ENCODE data around the gene JMJD7.

Gene JMJD7

DNA sequence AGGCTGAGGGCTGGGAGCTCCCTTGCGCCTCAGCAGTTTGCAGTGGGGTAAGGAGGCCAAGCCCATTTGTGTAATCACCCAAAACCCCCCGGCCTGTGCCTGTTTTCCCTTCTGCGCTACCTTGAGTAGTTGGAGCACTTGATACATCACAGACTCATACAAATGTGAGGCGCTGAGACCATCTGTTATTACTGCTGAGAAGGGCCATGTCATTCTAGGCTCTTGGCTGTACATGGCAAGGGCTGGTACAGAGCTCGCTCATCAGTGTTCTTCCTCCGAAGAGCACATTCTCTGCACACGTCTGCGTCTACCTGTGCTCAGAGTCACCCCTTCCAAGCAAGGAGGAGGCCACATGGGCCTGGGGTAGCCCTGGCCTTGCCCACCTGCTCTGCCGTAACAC, 20.1 kb downstream of the JMJD7 start:
- no peak for DNase-seq

DNA sequence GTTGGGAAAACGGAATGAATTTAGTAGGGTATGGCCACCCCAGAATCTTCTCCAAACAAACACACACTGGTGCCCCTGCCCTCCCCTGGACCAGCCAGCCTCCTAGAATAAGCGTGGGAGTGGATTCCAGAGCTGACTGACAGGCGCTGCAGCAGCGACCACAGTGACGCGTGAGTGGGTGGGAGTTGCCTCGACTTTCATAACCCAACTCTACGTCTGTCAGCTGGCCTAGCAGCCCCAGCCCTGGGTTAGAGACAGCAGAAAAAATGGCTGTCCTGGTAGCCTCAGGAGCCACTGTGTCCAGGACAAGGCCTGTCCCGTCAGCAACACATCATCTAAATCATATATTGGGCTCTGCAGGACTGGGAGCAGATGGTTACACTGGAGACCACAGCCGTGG, 20.7 kb downstream of the JMJD7 start:
- DNase-seq, result no peak

DNA sequence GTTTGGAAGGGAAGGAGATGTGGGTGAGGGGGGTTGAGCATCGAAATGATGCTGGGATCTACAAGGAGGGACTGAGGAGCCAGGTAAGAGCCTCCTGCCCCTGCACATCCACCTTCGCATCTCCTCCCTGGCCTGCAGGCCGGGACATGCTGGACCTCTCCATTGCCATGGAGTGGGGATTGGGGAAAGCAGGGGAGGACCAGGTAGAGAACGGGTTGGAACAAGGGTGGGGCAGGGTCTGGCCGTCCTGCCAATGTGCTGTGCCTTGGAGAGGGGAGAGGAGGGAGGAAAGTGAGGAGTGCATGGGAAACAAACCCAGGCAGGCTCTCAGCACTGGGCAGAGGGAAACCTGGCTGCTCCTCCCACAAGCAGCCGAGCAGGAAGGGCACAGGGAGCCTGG, 21.3 kb downstream of the JMJD7 start:
- no peak for DNase-seq

DNA sequence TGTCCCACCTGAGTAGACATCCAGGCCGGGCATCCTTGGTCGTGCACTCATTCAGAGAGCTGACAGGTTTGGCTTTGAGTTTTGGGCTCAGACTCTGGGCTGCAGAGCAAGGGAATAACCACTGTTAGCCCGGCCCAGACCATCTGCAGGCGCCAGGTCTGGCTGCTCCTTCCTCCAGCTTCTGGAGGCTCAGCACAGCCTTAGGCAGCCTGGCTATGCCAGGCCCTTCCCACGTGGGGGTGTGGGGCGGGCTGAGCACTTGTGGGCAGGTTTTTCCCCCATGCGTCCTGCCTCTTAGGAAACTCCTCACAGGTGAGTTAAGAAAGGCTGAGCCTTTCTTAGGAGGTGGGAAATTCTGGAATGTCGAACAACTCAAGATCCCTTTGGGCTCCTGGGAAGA, 22.0 kb downstream of the JMJD7 start:
- no peak for DNase-seq

DNA sequence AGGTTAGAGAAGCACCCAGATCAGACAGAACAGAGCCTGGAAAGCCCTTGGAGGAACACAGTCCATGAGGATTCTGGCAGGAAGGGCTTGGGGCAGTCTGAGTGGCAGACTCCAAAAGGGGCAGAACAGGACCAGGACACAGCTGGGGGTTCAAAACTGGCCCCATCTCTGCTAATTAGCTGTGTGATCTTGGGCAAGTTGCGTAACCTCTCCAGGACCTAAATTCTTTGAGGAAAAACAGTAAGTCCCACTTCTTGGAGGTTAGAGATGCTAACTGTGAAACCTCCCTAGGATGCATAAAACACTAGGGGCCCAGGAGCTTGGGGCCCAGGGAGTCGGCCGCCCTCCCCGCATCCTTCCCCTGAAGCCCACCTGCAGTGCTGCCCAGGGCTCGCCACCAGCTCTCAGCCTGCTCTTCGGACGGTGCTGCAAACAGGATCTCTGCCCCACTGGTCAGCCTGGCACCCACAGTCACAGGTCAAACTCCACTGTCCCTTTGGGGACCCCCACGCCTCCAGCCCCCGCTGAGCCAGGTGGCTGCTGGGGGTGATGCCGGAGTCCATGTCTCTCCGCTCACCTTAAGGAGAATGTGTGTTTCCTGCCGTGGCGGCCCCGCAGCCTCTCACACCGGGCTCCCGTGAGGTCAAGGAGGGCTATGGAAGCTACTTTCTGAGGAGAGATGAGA, 22.7 kb downstream of the JMJD7 start:
- DNase-seq, result no peak

DNA sequence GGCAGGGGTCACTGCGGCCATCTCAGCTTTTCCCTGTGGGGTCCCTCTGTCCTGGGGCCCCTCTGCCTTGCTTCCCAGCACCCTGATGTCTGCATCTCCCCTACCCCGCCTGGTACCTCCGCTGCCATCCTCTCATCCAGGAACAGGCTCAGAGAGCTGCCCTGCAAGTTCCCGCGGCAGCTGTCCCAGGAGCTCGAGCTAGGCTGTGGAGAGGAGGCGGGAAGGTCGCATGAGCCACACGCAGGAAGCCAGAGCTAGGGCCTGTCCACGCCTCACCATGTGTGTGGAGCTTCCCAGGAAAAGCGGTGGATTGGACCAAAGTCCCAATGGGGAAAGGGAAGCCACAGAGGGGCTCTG, 23.3 kb downstream of the JMJD7 start:
- DNase-seq, result peak; percentile 36

DNA sequence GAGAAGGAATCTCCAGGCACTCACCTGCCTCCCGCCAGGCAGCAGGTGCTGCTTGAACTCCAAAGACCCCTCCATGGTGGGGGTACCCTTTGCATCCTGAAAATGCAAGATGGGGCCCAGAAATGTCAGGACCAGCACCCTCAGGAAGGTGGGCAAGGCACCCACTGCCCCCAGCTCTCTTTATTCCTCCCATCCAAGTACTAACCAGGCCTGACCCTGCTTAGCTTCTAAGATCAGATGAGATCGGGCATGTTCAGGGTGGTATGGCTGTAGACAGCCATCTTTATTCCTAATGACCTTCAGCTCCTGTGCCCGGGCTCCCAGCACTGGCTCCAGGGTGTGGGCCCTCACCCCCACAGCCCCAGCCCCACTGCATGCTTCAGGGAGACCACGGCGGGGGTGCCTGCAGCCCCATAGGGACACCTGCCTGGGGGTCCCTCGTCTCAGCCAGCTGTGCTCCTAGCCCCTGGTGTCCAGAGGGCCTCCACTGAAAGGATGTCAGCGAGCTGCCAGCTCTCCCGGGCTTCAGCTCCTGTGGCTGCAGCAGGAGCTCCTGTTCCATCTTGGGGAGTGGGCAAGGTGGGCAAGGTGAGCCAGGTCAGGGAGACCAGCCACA, 24.0 kb downstream of the JMJD7 start:
- no peak for DNase-seq

DNA sequence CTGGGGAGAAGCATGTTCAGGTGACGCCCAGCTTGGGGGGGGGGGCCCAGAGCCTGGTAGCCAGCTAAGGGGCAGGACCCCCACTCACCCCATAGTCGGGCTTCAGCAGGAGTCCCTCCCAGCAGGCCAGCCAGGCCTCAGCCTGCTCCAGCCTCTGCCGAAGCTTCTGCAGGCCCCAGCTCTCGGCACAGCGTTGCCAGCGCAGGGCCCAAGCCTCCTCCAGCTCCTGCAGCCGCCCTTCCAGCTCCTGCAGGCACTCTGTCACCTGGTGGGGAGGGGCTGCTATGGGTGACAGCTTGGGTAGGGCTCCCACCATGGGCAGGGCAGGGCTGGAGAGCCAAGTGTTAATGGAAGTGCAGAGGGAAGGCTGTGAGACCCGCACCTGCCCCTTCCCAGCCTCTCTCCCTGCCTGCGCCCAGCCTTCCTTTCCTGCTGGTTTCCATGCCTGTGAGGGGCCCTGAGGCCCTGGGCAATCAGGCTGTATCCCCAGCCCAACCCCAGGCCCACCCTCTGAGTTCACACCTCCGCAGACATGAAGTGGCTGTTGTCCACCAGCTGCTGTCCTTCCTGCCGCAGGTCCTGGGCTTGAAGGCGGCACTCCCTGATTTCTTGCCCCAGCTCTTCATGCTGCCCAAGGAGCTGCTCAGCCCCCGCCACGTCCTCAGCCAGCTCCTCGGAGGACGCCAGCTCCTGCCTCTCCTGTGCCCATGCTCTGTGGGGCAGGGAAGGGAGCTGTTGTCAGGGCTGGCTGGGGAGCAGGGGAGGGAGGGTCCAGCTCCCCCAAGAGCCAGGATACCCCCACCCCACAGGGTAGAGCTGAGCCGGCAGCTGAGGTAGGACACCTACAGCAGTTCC, 25.1 kb downstream of the JMJD7 start:
- DNase-seq, result peak; percentile 63

DNA sequence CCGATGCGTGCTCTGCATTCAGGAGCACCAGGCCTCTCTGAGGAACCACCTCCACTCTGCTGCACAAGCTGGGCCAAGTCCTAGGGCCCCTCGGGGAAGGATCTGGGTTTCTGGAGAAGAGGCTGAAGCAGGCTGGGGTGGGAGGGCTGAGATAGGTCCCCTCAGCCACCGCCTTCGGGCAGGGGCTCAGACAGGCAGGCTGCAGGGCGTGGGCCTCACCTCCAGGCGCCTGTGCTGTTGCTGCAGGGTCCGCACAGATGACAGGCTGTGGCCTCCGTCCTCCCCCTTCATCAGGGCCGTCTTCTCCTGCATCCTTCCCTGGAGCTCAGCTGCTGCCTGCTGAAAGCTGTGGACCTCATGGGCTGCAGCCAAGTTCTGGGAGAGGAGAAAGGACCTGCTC, 25.9 kb downstream of the JMJD7 start:
- DNase-seq, result no peak

DNA sequence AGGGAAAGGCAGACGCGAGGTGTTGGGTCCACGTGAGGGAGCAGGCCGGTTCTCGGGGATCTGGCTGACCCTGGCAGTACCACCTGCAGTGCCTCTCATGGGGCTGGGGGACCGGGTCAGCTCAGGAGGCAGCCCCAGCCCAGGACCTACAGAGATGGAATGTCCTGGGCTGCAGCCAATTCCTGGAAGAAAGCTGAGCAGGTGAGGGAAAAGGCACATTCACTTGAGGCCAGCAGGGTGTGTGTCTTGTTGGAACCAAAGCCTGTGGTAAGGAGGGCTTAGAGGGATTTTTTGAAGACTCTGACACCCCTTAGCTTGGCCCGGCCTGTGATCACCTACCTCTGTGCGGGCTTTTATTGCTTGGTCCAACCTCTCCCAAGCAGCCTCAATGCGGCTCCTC, 26.6 kb downstream of the JMJD7 start:
- DNase-seq, result peak; percentile 20

DNA sequence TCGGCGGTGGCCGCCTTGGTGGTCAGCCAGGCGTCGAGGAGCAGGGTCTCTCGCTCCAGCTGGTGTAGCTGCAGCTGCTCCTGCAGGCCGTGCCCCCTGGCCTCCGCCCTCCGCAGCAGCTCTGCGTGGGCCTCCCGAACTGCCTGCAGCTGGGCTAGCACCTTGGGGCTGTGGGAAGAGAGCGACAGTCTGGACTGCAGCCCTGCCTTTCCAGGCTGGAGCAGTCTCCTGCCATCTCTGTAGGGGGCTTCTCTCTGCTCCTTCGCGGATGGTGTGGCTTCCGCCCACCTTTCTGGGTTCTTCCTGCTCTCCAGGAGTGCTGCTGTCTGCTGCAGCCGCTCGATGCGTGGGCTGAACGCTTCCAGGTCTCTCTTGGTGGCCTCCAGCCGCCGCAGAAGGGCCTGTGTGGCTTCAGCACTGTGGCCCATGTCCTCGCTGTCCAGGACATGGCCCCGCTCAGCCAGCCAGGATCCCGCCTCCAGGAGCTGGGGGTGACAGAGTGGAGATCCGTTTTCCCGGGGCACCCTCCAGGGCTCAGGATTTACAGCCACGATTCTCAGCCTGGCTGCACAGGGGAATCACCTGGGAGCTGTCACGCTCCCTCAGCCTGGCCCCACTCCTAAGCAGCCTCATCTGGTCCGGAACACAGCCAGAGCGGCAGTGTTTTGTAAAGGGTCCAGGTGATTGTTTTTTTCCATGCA, 27.5 kb downstream of the JMJD7 start:
- DNase-seq, result no peak

DNA sequence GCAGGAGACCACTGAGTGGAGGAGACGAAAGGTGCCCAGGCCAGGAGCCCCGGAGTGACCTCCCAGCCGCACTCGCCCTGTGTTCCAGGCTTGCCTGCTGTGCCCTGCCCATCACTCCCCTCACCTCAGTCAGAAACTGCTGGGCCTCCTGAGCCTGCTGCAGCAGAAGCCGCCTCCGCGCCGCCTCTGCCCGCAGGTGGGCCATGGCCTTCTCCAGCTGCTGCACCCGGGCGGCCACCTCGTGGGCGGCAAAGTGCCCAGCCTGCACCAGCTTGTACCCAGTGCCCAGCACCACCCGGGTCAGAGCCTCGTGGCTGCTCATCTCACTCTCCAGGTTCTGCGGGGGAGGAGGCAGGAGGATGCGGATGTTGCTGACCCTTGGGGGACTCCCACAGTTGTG, 28.4 kb downstream of the JMJD7 start:
- no peak for DNase-seq

DNA sequence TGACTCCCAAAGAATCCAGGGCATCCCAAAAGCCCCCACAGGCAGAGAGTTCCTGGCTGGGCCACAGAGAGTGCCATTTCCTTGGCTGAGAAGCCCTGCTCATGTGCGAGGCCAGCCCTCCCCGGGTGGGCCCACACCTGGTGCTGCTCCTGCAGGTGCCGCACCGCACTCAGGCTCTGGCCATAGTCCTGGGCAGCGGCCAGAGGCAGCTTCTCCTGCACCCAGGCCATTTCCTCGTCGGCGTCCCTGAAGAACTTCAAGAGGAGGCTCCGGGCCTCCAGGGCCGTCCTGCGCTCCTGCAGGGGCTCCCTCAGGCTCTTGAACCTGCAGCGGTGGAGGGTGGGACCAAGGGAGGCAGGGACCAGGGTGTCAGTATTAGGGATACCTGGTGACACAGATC, 28.8 kb downstream of the JMJD7 start:
- no peak for DNase-seq

DNA sequence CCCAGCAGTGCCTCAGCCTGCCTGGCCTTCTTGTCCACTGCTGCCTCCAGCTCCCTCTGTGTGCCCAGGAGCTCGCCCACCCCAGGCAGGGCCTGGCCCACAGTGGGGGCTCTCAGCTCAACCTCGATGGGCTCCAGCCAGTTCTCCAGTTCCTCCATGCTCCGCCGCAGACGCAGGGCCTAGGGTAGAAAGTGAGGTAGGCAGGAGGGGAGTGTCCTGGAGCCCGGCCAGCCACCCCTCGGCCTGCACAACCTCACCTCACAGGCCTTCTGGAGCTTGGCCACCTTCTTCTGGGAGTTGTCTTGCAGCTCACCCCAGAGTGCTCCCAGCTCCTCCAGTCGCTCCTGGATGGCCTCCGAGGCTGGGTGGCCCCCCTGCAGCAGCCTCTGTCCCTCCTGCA, 29.4 kb downstream of the JMJD7 start:
- no peak for DNase-seq

DNA sequence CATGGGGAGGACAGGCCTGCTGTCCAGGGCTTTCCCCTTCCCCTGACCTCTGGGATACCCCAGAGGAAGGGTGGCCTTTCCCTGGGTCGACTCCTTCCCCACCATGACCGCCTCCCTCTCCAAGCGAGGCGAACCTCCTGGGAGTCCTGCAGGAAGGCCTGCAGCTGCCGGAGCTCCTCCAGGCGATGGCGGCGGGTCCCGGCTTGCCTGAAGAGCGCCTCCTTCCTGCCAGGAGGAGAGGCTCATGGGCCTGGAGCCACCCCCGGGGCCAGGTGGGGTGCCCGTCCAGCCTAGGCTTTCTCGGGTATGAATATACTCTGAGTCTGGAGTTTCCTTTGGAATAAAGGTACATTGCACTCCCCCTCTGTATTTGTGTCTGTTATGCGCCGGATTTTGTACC, 30.9 kb downstream of the JMJD7 start:
- DNase-seq, result no peak

DNA sequence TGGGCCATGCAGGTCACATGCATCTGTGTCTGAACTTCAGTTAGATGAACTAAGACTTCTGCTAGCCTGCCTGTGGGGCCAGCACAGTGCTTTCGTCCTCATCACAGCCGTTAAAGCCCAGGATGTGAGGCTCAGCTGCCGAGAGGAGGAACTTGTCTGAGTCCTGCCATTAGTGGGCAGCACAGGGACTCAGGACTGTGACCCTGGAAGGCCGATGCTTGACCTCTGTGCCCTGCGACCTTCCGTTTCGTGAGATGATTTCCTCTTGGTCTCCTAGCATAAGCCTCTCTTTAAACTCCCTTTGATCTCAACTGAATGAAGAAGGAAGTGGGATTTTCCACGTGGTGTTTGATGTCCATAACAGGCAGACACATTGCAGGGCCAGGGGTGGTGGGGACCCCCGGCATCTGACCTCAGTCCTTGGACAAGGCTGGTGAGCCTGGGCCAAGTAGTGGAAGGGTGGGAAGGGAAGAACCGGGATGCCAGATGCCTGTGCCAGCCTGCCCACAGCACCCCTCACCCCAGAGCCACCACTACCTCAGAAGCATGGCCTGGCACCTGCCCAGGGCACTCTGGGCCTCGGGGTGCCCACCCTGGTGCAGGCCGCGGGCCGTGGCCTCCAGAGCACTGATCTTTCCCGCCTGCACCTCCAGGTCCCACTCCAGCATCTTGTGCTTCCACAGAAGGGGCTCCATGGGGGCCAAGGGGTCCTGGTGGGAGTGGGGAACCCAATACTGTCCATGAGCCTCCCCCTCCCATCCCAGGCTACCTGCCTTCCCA, 32.3 kb downstream of the JMJD7 start:
- no peak for DNase-seq

DNA sequence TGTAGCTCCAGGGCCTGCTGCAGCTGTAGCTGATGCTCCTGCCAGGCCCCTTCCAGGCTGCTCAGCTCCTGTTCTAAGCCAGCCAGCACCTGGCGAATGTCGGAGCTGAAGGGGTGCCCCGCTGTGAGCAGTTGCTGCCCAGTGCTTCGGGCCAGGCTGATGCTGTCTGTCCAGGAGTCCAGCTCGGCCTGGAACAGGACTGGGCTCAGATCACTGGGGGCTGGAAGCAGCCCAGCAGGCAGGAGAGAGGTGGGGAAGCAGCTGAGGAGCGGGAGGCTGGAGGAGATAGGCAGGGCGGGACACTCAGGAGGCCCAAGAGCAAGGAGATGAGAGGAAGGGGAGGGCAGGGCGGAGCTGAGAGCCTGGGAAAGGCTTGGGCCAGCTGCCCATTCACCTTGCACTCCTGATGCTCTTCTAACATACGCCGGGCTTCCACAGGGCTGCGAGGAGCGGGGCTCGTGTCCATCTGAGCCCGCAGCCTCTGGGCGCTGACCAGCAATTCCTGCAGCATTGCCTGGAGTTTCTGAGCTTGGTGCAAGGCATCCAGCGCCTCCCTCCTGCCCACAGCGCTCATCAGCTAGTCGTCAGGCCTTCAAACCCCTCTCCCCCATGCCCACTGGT, 34.0 kb downstream of the JMJD7 start:
- DNase-seq, result no peak

DNA sequence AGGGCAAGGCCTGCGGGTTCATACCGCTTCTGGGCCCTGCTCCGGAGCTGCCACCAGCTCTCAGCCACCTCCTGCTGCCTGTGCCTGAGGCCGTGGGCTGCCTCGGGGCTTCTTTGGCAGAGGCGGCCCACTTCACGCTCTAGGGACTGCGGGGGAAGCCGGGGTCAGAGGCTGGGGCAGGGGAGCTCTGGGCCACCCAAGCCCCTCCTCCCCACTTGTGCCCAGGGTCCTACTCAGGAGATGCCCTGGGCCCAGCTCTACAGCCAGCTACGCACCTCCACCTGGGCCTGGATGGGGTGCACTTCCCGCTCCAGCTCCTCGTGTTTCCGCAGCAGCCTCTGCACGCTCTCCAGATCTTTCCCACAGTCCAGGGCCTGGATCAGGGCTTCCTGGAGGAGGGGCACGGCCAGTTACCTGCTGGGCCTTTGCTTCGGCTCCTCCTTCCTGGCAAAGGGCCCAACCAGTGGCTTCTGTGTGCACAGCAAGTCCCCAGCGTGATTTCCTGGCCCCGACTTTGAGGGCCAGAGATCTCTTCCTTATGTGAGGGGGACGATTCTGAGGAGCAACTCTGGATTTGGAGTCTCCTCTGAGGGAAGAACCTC, 34.7 kb downstream of the JMJD7 start:
- no peak for DNase-seq

DNA sequence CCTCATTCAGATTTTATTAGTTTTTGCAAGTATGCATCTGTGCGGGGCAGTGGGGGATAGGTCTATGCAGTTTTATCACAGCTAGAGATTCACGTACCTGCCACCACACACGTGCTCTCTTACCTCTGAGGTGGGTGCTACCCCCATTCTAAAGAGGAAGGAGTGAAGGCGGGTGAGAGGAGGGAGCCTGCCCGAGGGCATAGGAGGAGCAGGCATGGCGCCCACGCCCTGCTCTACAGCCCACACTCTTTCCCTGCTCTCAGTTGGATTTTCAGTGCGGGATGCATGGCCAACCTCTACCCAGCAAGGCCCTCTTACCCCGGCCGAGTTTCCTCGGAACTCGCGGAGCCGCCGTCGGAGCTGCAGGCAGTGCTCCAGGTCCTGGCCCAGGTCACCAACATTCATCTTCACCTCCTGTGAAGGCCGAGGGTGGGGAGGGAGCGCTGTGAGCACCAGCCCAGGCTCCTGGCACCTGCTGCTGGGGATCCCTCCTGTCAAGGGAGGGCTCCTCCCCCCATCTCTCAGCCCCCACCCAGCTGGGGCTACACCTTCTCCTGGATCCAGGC, 37.7 kb downstream of the JMJD7 start:
- DNase-seq, result no peak

DNA sequence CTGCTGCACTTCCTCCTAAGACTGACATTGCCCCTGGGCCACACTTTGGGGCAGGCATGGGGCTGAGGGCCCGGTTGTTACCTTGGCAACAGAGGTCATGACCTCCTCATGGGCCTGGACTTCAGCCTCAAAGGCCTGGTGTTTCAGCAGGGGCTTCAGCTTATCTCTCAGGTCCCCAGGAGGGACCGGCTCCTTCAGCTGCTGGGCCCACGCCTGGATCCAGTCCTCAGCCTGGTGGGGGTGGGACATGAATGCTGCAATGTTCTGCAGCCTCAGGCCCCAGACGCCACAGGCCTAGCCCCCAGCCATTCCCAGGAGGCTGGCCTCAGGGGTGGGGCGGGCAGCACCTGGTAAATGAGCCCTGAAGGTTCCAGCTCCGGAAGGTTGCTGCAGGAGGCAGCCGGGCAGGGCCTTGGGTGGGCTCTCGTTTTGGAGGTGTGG, 38.4 kb downstream of the JMJD7 start:
- DNase-seq, result no peak

DNA sequence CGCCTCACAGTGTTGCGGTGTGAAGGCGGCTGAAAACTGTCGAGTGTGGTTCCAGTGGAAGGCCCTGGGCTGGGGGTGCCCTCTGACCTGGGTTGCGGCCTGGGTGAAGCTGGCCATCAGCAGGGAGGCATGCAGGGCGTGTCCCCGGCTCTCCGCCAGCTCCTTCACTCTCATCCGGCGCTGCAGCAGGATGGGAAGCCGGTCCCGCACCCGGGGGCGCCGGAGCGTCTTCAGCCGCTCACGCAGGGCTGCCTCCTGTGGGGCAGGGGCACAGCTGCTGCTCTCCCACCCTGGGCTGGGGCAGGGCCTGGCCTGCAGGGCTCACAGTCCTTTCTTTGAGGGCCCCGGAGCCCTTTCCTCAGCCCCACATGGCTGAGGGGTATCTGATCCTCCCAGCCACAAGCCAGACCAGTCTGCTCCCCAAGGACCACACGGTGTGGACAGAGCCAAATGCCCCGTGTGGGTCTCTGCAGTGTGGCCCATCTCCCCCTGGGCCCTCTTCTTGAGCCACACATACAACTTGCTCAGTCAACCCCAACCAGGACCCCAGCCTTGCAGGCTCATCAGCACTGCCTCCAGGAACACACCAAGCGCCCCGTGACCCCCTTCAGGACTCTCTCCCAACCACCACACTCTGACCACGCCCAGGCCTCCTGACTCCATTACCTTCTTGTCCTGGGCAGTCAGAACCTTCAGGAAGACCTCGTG, 39.1 kb downstream of the JMJD7 start:
- DNase-seq, result no peak

Measured in DMS79 treated with DMSO at 0.1 percent for 48 hours (cell line).